ENCODE measurements around the gene ANK2. TPM values are rescaled to one million over a fixed set of nuclear protein-coding genes. Genes with fewer than 3 reads are reported as not detected.

ANK2 gene
- total RNA-seq, 2 donors from 2014 or later = 70.0 to 124 TPM

- no peak overlapping the region for H3K27ac Mint-ChIP-seq
- no peaks in the 10 kb centered on the region for H3K4me1 ChIP-seq (ENCODE audit: control insufficient read depth, insufficient read depth, low read length)
- H3K4me3 Mint-ChIP-seq = no peak overlapping the region
- H3K27me3 Mint-ChIP-seq (ENCODE audit: insufficient read depth) = no peaks in the 10 kb centered on the region
- WGBS, 2 experiments (ENCODE audit: insufficient coverage in 1 of 2, insufficient read length in 1 of 2) = 17 to 44% methylated on average over 1 of the region's 1 CpG
- H3K9me3 ChIP-seq (ENCODE audit: control insufficient read depth, low read length) = peaks cover 18% of the 10 kb centered on the region
- no peaks in the 10 kb centered on the region for H3K4me1 Mint-ChIP-seq
- no peaks in the 10 kb centered on the region for H3K27me3 ChIP-seq (ENCODE audit: control insufficient read depth, insufficient read depth, low read length, poor library complexity, severe bottlenecking)
- no peak overlapping the region for H3K27ac ChIP-seq (ENCODE audit: low read depth, low read length)
- TF ChIP-seq CTCF (conservative IDR thresholded peaks at IDR 0.05) = no peak
- no peak overlapping the region for H3K4me3 ChIP-seq (ENCODE audit: low read length)
- no peak overlapping the region for H3K9ac ChIP-seq (ENCODE audit: extremely low read depth, low read length, poor library complexity, severe bottlenecking)
- no peaks in the 10 kb centered on the region for H3K36me3 ChIP-seq (ENCODE audit: control insufficient read depth, insufficient read depth, low read length)
- DNase-seq = no peak
- H3K9me3 Mint-ChIP-seq = peaks cover 29% of the 10 kb centered on the region
- peaks cover 2% of the 10 kb centered on the region for H3K36me3 Mint-ChIP-seq (ENCODE audit: low read depth)
Measured at GRCh38 chr4:113423631-113424030, 374.2 kb downstream of the ANK2 start.

GRCh38 chr4:113433116-113433515 lies 383.7 kb downstream of the ANK2 start:
- Histone ChIP-seq H3K9me3 (ENCODE audit: control insufficient read depth, low read length) (peaks cover 21% of the 10 kb centered on the region), H3K9ac (ENCODE audit: extremely low read depth, low read length, poor library complexity, severe bottlenecking) (no peak overlapping the region), H3K36me3 (ENCODE audit: control insufficient read depth, insufficient read depth, low read length) (no peaks in the 10 kb centered on the region), H3K27me3 (ENCODE audit: control insufficient read depth, insufficient read depth, low read length, poor library complexity, severe bottlenecking) (no peaks in the 10 kb centered on the region), H3K4me1 (ENCODE audit: control insufficient read depth, insufficient read depth, low read length) (no peaks in the 10 kb centered on the region), H3K27ac (ENCODE audit: low read depth, low read length) (no peak overlapping the region), H3K4me3 (ENCODE audit: low read length) (no peak overlapping the region)
- WGBS, 2 experiments (ENCODE audit: insufficient coverage in 1 of 2, insufficient read length in 1 of 2) = 100% methylated on average over 1 of the region's 1 CpG
- Mint-ChIP-seq H3K9me3 (peaks cover 31% of the 10 kb centered on the region), H3K27me3 (ENCODE audit: insufficient read depth) (no peaks in the 10 kb centered on the region), H3K27ac (no peak overlapping the region), H3K4me3 (no peak overlapping the region), H3K4me1 (peaks cover 8% of the 10 kb centered on the region), H3K36me3 (ENCODE audit: low read depth) (peaks cover 7% of the 10 kb centered on the region)
- no peak for TF ChIP-seq CTCF (conservative IDR thresholded peaks at IDR 0.05)
- DNase-seq = no peak

Small RNAs within 50 kb of the gene (microRNA-seq; reads per million reads assigned to microRNA genes)
- 1.2 reads per million for gene MIR1243 (ENCODE audit: borderline microRNAs expressed)
- not detected for gene MIR8082 (ENCODE audit: borderline microRNAs expressed)

Data from endodermal cell (in vitro differentiated cells).